ENCODE results near the gene STK32B.

DNA sequence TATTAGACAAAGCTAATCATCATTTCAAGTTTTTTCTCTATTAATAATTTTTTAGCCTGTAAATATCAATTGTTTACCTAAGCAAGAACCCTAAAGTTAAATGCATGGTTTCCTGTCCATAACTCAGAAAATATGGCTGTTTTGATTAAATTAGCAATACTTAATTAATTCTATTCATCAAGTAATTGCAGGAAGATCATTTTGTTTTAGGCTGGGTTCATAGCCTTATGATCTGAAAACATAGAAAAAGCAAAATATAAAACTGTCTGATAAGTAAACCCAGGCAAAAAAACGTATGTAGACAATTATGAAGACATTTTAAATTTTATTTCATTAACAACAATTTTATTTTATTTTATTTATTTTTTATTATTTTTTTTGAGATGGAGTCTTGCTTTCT lies 438.0 kb downstream of the STK32B start:
- TF ChIP-seq, protein P1, sequence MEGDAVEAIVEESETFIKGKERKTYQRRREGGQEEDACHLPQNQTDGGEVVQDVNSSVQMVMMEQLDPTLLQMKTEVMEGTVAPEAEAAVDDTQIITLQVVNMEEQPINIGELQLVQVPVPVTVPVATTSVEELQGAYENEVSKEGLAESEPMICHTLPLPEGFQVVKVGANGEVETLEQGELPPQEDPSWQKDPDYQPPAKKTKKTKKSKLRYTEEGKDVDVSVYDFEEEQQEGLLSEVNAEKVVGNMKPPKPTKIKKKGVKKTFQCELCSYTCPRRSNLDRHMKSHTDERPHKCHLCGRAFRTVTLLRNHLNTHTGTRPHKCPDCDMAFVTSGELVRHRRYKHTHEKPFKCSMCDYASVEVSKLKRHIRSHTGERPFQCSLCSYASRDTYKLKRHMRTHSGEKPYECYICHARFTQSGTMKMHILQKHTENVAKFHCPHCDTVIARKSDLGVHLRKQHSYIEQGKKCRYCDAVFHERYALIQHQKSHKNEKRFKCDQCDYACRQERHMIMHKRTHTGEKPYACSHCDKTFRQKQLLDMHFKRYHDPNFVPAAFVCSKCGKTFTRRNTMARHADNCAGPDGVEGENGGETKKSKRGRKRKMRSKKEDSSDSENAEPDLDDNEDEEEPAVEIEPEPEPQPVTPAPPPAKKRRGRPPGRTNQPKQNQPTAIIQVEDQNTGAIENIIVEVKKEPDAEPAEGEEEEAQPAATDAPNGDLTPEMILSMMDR (conservative IDR thresholded peaks at IDR 0.05; ENCODE audit: low read depth in 2 of 2): no peak
- TF ChIP-seq EZH2 (IDR thresholded peaks at IDR 0.05; ENCODE audit: low read depth, unreplicated experiment) (no peak), STAT1 (IDR thresholded peaks at IDR 0.05; ENCODE audit: unreplicated experiment) (no peak), POLR2AphosphoS5 (IDR thresholded peaks at IDR 0.05; ENCODE audit: low read depth) (no peak)
- TF ChIP-seq, protein P2, sequence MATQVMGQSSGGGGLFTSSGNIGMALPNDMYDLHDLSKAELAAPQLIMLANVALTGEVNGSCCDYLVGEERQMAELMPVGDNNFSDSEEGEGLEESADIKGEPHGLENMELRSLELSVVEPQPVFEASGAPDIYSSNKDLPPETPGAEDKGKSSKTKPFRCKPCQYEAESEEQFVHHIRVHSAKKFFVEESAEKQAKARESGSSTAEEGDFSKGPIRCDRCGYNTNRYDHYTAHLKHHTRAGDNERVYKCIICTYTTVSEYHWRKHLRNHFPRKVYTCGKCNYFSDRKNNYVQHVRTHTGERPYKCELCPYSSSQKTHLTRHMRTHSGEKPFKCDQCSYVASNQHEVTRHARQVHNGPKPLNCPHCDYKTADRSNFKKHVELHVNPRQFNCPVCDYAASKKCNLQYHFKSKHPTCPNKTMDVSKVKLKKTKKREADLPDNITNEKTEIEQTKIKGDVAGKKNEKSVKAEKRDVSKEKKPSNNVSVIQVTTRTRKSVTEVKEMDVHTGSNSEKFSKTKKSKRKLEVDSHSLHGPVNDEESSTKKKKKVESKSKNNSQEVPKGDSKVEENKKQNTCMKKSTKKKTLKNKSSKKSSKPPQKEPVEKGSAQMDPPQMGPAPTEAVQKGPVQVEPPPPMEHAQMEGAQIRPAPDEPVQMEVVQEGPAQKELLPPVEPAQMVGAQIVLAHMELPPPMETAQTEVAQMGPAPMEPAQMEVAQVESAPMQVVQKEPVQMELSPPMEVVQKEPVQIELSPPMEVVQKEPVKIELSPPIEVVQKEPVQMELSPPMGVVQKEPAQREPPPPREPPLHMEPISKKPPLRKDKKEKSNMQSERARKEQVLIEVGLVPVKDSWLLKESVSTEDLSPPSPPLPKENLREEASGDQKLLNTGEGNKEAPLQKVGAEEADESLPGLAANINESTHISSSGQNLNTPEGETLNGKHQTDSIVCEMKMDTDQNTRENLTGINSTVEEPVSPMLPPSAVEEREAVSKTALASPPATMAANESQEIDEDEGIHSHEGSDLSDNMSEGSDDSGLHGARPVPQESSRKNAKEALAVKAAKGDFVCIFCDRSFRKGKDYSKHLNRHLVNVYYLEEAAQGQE (IDR thresholded peaks at IDR 0.05; ENCODE audit: unreplicated experiment): no peak
